ENCODE results near the gene OR8A1.

GRCh38 chr11:124612045-124612444 lies 42.2 kb downstream of the OR8A1 start:
- TF ChIP-seq CTCF (IDR thresholded peaks at IDR 0.05; ENCODE audit: poor library complexity) (no peak), EZH2 (IDR thresholded peaks at IDR 0.05; ENCODE audit: borderline replicate concordance) (no peak)

Data from hepatocyte (in vitro differentiated cells).